OCI-LY3 (cell line): ENCODE measurements around the gene RTP1.

Experiments used
- CTCF ChIP-seq: fragments of 200-600, 300-600 bp; sonication (generic); IDR thresholded peaks from 2 replicates; pipeline ENCODE4 v1.5.1; 2014; ENCODE audit warnings: antibody characterized with exemption, low read length, low read depth
- EZH2phosphoT487 ChIP-seq: fragments of 200-600 bp; shearing (Covaris generic); IDR thresholded peaks from 2 replicates; pipeline ENCODE4 v1.6.1; 2018; ENCODE audit warnings: antibody characterized with exemption, mixed run types, low read depth

- TF ChIP-seq CTCF (no peak), EZH2phosphoT487 (no peak)
Observed at GRCh38 chr3:187197335-187197649, at the start of gene RTP1.
